ENCODE measurements around the gene SLX4IP.
"Not testable (repeated sequence)": the region's sequence is repeated elsewhere in the genome, so short reads cannot be mapped to it uniquely, and the experiment has no call there.

SLX4IP gene

DNA sequence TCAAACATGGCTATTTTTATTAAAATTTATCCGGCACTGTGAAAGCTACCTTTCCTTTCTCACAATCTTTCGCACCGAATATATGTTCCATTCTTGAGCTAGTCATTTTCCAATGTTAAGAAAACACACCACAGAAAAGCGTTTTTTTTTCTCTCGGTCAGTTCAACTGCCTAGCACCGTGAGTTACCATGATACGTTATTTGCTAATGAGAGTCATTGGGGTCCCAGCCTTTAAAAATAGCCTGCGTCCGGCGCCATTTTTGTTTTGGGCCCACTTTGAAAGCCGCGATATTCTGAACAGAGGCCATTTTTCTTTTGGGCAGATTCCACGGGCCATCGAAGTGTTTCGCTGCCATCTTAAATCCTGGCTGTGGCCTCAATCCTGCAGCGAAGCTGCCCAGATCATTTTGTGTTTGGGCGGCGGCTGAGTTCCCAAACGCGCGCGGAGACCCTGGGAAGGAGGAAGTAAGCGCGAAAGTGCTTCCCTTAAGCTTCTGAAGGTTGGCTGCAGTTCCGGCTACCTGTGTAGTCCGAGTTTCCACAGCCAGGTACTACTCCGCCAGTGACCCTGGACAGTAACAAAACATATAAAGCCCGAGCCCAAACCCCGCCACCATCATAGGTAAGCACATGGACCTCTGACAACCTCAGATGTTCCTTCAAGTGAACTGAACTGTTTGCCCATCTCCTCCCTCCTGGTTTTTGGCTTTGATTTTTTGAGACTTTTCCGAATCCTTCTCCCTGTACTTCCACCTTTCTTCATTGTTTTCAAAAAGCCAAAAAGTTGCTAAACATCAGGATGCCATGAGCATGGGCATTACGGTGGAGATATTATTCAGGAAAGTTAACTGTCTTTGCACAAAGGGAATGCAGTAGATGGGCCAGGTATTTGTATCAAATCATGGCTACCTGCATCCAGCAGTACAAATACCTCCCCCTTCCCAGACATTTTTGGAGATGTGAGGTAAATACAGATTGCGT lies at the start of gene SLX4IP:
Gene SLX4IP, plus strand, starts transcription at position 474 of the 981 bp plus-strand sequence. CDS start 22,900 bp downstream, outside the sequence.
- peak; percentile 96 for DNase-seq

DNA sequence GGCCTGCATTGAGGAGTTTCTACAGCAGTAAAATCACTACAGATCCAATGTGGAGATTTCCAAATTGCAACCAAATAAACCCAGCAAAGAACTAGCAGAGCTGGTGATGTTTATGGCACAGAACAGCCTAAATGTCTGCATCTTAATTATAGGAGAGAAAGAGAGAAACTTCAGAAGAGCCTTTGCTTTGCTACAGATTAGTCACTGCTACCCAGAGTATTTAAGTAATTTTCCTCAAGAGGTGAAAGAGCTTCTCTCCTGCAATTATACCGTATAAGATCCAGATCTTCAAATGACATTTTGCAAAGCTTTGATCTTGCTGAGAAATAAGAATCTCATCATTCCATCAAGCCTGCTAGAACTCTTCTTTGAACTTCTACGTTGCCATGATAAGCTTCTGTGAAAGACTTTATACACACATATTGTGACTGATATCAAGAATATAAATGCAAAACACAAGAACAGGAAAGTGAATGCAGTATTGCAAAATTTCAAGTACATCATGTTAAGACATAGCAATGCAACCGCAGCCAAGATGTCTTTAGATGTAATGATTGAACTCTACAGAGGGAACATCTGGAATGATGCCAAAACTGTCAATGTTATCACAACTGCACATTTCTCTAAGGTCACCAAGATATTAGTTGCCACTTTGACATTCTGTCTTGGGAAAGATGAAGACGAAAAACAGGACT lies 49.1 kb upstream of the SLX4IP start:
- DNase-seq: no peak

DNA sequence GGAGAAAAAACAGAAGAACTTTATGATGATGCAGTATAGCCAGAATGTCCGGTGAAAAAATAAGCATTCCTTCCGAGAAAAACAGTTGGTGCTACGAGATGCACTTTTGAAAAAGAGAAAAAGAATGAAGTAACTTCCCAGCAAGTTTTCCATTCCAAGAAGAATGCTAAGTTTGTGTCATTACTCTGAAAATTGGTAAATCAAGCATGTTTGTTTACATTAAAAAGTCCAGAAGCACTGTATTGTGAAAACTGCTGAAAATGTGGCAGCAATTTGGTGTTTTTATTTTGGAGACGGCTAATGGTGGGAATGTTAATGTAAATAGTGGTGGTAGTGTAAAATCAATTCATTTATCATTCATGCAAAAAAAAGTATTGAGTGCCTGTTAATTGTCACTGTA lies 47.4 kb upstream of the SLX4IP start:
- no peak for DNase-seq

DNA sequence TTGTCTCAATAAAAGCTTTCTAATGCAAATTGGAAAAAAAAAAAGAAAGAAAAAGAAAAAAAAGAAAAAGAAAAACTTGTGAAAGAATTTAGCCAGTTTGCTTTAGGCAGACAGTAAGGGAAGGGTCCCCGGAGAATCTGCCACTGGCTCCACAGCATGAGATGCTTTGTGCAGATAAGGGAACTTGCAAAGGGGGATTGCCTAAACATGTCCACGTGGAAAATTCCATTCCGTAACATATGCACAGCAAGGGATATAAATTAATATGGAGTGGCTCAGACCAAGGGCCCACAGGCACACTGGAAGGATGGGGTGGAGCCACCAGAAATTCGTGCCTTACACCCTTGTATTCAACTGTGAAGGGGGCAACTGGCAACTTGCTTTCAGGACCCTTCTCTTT lies 46.5 kb upstream of the SLX4IP start:
- DNase-seq: no peak

DNA sequence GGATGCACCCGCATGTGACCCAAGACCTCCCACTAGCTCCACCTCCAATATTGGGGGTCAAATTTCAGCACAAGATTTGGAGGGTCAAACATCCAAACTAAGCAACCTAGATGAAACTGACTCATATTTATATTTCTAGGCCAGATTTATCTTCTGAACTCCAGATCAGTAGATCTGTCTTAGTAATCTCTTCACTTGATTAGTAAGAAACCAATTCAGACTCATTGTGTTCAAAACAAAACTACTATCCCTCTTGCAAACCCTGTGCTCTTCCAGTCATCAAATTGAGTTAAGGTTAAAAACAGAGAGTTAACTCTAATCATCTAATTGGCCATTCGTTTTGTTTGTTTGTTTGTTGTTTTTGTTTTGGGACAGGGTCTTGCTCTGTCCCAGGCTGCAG lies 44.4 kb upstream of the SLX4IP start:
- DNase-seq: no peak

DNA sequence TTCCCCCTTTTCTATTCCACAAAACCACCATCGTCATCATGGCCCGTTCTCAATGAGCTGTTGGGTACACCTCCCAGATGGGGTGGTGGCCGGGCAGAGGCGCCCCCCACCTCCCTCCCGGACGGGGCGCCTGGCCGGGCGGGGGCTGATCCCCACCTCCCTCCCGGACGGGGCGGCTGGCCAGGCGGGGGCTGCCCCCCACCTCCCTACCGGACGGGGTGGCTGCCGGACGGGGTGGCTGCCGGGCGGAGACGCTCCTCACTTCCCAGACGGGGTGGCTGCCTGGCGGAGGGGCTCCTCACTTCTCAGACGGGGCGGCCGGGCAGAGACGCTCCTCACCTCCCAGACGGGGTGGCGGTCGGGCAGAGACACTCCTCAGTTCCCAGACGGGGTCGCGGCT lies 40.4 kb upstream of the SLX4IP start:
- DNase-seq: not testable (repeated sequence)

DNA sequence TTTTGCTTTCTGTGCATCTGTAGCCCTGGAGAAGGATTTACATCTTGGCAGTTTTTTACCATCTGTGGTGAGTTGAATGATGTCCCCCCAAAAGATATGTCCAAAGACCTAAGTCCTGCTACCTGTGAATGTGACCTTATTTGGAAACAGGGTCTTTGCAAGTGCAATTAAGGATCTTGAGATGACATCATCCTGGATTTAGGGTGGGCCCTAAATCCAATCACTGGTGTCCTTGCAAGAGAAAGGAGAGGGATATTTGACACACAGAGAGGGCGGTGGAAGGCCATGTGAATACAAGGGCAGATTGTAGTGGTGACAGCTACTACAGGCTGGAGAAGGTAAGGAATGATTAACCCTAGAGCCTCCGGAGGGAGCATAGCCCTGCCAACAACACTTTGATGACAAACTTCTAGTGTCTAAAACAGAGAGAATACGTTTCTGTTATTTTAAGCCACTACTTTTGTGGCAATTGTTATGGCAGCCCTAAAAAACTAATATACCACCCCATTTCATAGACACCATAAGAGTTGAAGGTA lies 36.2 kb upstream of the SLX4IP start:
- no peak for DNase-seq

DNA sequence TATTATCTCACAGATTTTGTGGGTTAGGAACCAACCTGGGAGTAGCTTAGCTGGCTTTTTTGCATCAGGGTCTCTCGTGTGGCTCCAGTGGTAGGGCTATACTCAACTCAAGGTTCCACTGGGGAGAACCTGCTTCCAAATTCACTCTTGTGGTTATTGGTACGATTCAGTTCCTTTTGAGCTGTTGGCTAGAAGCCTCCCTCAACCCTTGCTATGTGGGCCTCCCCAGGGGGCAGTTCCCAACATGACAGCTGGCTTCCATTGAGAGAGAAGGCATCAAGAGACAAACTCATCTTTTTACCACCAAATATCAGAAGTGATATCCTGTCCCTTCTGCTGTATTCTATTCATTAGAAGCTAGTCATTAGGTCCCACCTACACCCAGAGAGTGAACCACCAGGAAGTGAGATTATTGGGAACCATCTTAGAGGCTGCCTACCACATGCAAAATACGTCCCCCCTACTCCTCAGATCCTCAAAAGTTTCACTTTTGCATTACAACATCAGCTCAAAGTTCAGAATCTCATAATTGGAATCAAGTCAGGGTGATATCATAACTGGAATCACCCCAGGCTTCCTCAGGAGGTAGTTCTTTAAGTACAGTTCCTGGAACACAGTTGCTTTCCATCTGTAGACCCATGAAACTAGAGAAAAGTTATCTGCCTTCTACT lies 32.0 kb upstream of the SLX4IP start:
- no peak for DNase-seq

DNA sequence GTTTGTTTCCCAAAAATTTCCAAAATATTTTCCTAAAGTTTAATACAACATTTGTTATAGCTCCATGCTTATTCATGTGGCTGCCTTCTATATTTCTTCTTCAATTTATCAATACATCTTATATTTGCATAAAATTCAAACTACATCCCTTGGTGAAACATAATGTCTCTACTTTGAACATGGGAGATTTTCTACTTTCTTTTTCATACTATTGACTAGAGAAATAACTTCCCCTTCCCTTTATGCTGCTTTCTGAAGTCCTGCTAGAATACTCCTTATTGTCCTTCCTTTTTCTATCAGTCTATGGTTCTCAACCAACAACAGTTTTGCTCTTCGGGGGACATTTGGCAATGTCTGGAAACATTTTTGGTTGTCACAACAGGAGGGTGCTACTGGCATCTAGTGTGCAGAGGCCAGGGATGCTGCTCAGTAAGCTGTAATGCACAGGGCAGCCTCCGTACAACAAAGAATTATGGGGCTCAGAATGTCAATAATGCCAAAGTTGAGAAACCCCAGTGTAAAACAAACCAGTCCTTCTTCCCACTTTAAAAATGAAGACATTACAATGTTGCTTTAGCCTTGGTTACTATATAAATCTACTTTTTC lies 31.0 kb upstream of the SLX4IP start:
- DNase-seq: no peak

DNA sequence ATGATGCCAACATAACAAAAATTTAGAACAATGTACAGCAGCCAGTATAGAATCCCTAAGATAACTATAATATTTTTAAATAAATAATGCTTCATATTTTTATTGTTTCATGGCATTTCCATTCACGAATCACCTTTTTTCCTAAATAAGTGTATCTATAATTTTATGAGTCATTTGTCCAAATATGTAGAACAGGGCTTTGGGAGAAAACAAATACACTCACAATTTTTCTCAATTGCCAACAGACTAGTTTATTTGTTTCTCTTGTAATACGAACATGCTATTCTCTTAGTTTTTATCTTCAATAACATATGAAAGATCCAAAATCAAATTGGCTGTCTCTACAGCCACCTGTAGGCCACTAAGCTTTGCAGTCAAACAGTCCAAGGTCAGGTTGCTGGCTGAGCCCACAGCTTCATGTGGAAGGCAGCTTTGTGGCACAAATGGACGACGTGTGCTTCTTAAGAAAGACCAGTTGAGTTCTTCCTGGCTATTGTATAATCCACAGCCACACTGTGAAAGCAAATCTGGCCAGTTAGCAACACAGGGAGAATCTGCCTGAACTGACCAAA lies 30.1 kb upstream of the SLX4IP start:
- no peak for DNase-seq

DNA sequence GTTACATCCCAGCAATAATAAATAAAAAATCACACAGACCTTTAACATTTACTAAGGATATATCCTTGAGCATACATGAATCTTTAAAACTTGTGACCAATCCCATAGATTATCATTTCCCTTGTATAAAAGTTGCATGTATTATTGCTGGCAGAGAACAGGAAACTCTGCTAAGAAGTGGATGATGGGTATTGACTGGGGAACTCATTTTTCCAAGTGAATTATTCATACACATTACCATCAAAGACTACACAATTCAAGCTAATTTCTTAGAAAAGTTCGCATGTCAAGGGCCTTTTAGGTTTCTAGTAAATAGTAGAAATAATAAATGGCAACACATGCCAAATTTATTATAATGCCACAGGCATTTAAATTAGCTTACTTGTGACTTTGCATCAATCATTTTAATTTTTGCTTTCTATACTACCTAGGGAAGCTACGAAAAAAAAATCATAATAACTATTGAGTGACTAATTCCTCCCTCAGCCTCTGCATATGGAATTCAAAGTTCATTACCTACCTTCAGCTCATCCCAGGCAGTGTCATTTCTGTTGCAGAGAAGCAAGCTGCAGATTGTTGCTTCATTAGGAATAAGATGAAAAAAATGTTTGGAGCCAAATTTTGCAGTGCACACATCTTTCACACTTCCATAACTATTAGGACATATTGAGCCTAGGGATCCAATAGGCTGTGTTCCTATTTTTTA lies 26.8 kb upstream of the SLX4IP start:
- DNase-seq: no peak

DNA sequence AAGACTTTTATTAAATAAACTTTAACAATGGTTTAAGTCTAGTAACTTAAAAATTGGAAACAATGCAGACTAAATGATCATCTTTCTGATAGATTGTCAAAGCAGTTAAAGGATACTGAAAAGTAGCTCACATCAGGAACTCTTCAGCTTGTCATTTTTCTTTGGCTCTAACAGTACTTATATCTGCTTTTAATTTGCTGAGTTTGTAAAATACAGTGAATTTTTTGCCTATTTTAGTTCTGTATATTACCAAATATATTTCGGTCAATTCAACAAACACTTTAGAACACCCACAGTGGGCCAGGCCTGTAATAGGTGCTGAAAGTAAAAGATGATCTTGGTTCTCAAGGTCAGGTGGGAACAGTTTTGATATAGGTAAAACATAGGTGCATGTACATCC lies 23.4 kb upstream of the SLX4IP start:
- no peak for DNase-seq

DNA sequence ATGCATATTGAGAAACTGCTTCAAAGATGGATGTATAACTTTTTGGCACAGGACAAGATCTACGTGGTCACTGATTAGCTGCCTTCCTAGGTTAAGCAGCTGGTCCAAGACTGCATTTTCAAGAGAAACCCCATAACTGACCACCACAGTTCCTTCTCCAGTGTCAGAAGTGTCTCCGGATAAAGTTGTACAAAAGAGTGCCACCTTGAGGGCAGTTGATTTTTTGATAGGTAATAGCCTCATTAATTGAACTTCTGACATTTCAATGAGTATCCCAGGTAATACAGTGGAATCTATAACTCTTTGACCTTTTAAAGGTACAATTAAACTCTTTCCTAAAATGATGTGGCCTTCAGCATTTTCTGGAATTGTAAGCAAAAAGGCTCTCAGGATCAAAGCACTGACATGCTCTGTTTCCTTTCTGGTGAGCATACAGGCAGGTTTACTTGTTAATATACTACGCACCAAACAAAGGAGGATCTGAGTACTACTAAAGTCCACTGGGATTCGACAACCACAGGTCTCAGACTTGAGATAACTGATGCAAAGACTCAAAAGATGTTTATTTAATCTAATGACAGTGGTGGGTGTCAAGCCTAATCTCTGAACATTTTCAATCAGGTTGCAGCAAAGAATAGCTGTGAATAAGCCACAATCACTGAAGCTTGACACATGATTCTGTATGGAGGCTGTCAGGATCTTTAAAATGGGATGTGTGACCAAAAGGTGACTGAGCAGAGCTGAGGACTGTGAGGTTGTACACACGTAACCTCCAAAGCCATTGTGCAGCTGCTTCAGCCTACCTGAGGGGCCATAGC lies 22.3 kb upstream of the SLX4IP start:
- DNase-seq: no peak

DNA sequence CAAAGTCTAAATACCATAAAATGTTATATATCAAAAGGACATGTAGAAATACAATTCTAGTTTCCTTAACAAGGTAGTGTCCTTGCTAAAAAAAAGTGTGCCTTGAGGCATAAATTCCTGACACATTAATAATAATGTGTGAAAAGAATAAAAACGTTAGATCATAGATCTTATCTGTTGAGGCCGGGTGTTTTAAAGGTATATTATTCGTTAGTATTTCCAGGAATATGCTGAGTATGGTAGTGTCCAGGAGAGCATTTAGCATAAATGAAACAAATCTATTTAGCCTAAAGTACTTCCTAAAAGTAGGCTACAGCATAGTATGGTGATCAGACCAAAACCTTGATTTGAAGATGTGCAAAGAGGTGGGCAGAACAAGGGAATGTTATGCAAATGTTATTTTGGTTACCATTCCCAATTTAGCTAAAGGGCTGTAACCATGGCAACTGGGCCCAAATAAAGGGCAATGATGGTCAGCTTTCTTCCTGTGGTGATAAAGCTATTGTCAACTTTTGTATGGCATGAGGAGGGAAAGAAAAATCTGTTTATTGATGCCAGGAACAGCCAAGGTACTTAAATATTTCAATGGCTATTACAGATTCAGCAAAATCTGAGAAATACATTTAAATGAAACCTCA lies 20.0 kb upstream of the SLX4IP start:
- DNase-seq: no peak

DNA sequence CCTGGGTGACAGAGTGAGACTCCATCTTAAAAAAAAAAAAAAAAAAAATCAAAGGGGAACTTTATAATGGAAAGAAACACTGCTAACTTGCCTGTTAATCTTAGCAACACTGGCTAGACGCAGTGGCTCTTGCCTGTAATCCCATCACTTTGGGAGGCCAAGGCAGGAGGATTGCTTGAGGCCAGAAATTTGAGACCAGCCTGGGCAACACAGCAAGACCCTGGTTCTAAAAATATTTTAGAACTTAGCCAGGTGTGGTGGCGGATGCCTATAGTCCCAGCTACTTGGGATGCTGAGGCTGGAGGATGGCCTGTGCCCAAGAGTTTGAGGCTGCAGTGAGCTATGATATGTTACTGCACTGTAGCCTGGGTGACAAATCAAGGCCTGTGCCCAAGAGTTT lies 17.9 kb upstream of the SLX4IP start:
- not testable (repeated sequence) for DNase-seq

DNA sequence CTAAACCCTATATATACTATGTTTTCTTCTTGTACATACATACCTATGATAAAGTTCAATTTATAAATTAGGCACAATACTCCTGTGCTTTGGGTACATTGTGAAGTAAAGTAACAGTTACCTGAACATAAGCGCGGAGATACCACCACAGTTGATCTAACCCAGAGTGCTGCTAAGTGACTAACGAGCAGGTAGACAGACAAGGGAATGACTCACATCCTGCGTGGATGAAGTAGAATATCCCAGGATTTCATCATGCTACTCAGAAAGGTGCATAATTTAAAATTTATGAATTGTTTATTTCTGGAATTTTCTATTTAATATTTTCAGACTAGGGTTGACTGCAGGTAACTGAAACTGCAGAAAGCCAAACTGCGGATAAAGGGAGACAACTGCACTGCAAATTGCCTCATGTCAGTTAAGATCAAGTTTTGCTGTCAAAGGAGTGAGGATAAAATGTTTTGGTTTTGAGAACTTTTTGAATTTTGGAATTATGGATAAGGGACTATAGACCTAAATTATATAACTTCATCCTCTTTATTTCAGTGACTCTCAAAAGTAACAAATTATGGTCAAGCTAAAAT lies 15.5 kb upstream of the SLX4IP start:
- DNase-seq: no peak

DNA sequence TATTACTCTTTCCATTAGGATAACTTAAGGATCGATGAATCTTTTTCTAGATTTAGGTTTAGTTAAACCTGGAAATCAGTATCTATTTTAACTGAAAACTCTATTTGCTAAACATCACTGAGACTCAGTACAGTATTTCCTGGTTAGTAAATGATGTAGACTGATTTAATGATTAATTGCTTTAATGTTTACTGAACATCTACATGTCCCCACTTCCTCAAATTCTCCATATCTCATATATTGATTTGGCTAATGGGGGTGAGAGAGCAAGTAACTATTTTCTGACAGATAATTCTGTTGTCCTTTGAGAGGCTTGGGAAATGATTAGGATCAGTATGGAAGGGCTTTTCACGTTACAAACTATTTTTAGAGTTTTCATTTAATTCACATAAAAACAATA lies 11.4 kb upstream of the SLX4IP start:
- no peak for DNase-seq

DNA sequence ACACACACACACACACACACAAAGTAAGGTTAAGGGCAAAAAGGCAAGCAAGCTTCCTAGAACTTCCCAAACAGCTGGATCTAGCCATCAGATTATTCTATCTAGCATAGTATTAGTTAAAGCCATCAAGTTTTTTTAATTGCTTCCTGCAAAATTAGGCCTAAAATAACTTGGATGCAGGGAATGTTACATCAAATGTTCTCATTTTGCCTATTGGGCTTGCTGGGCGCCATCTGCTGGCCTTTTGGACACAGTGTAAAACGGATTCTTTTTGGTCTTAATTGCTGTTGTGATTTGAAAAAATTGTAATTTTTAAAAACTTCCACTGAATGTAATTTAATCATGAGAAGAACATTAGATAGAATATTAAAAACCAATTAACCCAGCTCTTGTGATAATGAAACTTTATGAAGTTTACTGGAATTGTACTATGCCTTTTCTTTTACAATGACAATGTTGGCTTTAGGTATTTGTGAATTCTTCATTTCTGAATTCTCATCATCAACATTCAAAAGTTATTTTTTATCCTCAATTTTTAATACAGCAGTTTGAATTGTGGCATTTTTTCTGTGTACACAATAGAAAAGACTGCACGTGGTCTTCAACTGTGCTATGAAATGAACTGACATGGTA lies 7.9 kb upstream of the SLX4IP start:
- peak; percentile 48 for DNase-seq

DNA sequence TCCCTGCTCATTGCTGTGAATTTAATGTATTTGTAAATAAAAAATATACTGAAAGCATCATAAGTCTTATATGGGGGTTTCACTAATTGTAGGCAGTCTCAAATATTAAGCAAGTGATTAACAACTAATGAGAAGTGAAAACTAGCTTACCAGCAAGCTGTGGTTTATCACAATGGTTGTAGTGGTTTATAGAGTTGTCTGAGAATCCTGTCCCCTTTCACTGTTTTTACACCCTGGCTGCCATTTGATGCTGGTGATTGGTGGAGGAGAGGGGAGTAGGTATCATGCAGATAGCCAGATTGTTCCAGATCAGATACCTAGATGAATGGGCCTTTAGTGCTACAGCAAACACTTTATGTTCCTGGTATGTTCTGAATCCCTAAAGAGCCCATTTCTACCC lies 7.1 kb upstream of the SLX4IP start:
- no peak for DNase-seq

Measured in femur (tissue), 1 donor.